Superior temporal gyrus (tissue), 1 donor: ENCODE results near the gene GIT1.

ENCODE experiments used
- DNase-seq: peaks from one replicate; pipeline ENCODE4 v3.0.0-alpha.2; 2016; ENCODE audit errors: extremely low spot score

GIT1 gene, protein sequence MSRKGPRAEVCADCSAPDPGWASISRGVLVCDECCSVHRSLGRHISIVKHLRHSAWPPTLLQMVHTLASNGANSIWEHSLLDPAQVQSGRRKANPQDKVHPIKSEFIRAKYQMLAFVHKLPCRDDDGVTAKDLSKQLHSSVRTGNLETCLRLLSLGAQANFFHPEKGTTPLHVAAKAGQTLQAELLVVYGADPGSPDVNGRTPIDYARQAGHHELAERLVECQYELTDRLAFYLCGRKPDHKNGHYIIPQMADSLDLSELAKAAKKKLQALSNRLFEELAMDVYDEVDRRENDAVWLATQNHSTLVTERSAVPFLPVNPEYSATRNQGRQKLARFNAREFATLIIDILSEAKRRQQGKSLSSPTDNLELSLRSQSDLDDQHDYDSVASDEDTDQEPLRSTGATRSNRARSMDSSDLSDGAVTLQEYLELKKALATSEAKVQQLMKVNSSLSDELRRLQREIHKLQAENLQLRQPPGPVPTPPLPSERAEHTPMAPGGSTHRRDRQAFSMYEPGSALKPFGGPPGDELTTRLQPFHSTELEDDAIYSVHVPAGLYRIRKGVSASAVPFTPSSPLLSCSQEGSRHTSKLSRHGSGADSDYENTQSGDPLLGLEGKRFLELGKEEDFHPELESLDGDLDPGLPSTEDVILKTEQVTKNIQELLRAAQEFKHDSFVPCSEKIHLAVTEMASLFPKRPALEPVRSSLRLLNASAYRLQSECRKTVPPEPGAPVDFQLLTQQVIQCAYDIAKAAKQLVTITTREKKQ

DNA sequence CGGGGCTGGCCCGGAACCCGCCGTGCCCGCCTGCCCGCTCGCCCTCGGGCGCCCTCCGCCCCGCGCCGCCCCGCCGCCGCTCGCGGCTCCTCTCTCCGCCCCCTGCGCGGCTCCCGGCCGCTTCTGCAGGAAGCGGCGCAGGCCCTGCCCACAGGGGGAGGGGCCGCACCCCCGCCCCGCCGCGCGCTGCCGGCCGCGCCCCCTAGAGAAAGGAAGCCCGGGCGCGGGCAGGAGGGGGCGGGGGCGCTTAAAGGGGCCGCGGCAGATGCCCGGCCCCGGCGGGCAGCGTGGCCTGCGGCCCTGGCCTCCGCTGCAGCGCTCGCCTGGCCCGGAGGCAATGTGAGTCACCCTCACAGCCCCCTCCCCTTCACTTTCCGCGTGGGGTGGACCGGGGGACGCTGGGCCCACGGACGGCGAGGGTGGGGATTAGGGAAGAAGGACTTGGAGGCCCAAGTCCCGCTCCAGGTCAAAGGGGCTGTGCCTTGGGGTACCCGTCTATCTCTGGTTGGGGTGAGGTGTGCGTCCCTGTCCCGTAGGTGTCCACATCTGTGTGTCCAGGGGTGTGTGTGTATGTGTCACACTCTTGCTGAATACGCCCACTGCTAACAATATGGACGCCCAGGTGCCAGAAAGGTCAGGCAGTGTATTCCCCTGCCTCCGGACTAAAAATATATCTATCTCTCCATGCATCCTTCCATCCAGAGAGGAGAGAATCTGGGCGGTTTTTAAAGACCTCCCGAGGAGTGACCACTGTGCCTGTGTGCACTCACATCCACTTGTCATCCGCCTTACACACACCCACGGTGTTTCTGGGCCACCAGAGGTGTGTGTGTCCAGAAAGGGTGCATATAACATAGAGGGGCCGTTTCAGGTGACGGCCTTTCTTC, at the start of gene GIT1:
GIT1 (minus strand) TSS at position 125 of the 887 bp plus-strand sequence. CDS start 270 bp downstream, outside the sequence.
- DNase-seq = peak; percentile 81

DNA sequence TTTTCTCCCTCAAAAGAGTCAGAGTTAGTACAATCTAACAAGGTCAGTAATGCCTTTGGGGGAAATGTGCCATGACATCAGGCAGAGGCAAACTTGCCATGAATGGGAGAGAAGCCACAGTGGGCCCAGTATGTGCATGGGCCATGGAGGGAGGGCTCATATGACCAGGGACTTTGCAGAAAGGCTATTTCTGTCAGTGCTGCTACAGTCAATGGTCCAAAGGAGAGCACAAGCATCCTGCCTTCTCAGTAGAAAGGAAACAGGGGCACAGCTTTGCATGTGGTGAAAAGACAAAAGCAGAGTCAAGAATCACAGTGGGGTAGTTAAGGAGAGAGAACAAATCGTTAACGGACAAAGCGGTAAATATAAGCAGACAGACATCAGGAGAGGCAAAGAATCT, 44.4 kb upstream of the GIT1 start:
- DNase-seq = no peak

DNA sequence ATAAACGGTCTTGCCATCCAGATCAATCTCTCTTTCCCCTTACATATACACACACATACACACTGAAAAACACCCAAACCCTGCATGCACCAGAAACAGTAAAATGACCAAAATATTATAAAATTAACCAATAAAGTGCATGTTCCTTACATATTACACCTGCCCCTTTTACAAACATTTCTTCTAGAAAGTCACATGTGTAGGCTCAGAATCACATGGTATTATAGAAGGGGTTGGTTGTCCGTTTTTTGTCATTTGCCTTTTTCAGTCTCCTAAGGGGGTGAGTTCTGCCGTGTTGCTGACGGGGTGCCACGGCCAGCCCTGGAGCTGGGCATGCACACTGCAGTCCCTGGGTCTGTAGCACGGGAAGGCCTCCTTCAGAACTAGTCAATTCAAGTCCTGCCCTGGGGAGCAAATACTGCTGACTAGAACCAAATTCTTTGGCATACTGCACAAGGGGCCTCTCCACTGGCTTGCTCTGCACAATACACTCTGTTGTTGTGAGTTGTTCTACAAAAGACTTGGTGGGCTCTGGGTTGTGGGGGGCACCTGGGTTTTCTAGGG, 41.3 kb upstream of the GIT1 start:
- no peak for DNase-seq

DNA sequence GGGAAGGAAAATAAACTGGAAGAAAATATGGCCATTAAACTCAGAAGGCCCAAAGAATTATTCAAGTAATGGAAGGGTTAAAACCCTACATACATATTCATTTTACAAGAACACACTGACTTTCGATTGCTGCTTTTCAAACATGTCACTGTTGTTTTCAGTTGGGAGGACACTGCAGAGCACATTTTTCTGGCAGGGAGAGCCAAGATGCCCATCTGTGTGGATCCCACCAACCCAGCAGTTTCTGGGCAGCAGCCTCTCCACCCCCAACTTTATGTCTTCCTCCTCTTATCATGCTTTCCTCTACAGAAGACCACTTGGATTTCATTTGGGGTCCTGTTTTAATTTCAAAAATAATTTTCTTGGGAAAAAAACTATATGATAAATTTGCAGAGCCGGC, 40.4 kb upstream of the GIT1 start:
- no peak for DNase-seq

DNA sequence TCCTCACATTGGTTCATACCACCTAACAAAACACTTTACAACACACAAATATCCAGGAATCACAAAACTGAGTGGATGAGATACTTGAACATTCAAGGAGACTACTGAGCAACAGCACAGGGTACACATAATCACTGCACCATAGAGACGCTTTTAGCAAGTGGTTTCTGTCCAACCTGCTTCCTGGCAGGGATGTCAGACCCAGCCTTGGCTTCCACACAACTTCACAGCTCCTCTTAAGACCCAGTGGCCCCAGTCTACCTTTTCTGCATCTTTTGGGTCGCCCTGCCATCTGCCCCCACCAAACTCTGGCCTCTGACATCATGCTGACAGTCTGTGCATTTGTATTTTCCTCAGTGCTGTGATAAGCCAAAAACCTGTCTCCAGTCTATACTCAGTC, 39.2 kb upstream of the GIT1 start:
- DNase-seq = no peak

DNA sequence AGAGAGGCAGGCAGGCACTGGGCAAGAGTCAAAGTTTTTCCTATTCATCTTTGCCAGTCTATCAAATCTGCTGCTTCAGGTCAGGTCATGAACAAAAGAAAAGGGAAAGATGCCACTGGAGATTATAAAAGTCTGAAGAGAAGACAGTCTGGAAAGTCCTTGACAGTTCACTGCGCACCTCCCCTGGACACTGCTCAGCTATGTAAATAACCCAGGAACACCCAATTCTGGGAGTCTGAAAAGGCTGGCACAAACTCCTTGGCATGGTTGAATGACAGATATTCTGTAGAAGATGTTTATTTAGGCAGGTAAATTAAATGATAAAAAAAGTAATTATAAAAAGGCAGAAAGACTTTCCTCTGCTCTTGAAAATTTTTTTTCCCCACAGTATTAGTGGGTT, 38.5 kb upstream of the GIT1 start:
- no peak for DNase-seq

DNA sequence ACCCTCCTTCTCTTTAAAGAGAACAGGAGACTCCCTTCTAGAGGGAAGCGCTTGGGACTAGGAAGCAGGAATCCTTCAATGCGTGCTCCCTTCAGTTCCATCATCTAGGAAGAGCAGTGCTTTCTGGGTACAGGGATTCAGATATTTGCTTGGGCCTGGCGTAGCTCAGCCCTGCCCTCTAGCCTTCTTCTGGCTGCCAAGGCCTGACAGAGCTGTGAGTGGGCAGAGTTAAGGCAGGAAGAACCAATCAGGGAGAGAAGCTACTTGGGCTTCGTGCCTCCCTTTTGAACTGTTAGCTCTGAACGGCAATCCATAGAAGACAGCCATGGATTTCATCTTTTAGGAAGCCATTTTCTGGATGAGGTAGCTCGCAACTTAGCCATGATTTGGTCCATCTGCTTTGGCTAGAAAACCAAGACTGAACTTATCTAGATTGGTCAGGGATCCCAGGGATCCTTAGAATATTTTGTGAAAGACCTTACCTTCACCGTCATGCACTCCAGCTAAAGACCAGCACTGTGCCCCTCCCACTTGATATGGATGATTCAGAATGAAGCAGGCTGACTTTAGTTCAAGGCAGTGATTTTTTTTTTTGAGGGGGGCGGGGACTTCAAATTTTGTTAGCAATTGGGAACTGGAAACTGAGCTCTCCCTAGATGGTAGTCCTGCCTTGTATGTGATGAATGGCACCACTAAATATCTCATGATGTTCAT, 35.7 kb upstream of the GIT1 start:
- peak; percentile 83 for DNase-seq

DNA sequence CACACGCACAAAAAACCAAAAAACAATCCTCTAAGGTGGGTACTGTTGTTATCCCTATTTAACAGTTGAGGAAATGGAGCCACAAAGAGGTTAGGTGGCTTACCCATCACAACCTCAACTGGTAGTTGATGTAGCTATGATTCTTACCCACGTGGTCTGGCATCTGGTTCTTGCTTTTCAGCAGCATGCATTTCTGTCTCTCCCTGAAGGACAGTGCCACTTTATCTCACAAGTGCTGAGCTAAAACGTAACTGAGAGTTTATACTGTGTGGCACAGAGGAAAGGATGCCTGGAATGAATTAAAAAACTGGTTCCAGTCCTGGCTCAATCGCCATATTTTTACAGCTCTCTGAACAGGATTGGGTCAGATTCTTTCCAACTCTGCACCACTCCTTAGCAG, 35.1 kb upstream of the GIT1 start:
- peak; percentile 27 for DNase-seq

DNA sequence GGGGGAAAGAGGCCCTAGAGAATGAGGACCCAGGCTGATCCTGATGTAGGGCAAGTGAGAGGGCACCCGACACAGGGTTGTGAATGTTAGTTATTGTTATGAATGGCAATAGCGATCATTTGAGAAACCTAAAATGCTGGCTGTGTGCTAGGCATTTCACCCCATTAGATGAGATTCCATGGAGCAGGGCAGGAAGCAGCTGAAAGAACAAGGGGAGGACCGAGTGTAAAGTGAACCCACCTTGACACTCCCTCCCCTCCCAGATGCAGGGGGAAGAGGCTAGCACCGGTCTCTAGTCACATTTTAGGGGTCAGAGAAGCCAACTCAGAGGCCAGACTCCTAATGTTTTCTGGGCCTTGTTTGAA, 33.8 kb upstream of the GIT1 start:
- DNase-seq = no peak

DNA sequence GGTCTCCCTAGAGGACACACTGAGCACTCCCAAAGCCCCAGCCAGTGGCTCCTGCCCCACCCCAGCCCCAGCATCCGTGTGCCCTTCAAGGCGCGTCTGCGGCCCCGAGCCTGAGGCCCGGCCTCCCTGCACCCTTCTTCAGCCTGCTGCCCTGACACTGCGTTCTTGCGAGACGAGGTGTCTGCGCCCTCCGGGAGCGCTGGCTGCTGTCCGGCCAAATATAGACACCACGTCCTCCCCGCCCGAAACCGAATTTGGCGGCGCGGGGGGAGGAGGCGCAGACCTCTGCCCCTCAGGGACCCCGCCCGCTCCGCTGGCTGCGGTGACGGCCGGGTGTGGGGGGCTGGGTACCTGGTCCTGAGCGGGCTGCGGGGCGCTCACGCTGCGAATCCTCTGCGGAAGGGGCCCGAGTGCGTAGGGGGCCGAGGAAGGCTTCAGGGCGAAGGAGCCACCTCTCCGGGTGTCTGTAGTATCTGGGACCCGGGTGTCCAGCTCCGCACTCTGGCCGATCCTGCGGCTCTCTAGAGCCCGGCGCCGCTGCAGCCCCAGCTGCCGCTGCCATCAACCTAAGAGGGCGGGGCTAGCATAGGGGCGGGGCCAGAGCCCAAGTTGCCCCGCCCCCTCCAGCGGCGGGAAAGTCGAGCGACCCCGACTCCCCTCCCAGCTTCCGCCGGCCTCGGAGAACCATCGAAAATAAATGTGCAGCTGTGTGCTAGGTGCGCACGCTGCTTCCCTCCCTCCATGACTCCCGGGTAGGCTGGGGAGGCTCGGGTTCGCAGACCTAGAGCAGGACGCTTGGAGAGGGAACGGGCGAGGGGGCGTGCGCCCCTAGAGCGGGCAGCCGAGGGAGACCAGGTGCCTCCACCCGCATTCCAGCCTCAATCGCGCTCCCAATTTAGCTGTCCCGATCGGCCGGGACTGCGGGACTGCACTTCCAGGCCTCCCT, 33.2 kb upstream of the GIT1 start, which contains the start of gene CORO6:
CORO6 (minus strand) TSS at position 576 of the 946 bp plus-strand sequence. CDS start 1,491 bp downstream, outside the sequence.
- DNase-seq = no peak

DNA sequence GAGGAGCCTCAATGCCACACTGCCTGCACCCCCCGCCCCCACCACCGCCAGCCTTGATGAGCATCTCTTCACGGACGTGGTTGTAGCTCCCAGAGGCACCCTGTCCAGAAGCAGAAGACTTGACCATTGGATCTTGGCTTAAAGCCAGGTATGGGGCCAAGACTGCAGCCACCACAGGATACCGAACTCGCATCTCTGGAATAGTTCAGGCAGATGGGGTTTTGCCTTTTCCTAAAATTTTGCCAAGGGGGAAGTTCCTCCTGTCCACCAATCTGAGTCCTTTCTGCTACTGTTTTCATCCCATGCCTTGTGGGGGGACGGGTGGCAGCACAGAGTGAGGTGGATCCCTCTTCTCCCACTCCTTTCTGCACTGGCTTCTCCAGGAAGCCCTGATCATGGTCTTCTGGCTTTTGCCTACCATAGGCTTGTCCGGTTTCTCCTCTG, 32.3 kb upstream of the GIT1 start:
- no peak for DNase-seq

DNA sequence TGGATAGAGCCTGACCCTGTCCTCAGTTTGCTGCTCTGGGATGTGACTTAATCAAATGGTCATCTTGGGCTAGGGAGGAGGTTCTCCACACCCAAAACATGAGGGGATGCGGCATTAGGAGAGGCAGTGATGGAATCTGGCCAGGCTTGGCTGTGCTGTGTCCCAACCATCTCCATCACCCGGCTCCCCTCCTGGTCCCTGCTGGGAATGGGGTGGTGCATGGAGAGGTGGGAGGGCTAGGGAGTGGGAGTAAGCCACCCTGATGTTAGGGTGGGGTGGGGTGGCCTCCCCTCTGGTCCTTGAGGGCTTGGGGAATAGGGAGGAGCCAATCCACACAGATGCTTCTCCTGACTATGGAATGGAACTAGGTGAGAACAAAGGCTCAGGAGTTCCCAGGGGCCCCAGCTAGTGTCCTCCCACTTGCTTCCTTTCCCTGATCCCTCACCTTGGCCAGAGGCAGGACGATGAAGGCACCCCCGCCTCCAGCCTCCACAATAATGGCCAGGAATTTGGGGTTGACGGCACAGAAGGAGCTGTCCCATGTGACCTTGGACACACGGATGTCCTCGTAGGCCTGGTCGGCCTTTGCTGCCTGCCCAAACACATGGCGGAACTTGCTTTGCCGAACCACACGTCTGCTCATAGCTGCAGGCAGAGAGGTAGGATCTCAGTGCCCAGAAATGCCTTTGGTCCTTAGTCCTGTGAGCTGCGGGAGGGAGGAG, 31.5 kb upstream of the GIT1 start:
- DNase-seq = no peak

DNA sequence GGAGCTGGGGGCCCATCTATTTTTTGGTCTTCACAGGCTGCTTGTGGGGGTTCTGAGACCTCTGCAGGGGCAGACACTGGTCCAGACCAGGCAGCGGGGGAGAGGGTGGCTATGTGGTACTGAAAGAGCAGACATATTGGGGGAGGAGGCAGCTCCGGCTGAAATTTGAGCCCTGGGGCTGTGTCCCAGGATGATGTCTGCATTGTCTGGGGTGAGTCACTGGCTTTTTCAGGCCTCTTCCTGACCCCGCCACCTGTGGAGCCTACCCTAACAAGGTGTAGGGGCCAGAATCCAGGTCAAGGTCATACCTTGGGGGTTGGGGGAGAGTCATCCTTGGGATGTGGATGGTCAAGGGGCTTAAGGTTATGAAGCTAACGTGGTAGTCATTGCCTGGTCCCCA, 30.8 kb upstream of the GIT1 start:
- no peak for DNase-seq

DNA sequence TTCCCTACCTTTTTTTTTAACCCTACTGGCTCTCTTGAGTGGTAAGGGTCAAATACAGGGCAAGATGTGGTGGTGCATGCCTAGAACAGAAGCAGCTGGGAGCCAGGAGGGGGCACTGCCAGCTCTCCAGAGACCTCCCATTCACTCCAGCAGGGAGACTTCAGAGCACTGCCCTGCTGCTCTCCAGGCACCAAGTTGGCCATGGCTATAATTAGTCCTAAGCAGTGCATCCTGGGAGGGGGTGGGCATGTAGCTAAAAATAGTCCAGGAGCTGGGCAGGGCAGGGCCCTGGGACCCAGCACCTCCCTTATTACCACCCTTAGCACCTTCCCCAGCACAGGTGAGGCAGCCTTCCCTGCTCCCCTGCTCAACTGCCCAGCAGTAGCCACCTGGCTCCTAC, 29.8 kb upstream of the GIT1 start:
- DNase-seq = no peak

DNA sequence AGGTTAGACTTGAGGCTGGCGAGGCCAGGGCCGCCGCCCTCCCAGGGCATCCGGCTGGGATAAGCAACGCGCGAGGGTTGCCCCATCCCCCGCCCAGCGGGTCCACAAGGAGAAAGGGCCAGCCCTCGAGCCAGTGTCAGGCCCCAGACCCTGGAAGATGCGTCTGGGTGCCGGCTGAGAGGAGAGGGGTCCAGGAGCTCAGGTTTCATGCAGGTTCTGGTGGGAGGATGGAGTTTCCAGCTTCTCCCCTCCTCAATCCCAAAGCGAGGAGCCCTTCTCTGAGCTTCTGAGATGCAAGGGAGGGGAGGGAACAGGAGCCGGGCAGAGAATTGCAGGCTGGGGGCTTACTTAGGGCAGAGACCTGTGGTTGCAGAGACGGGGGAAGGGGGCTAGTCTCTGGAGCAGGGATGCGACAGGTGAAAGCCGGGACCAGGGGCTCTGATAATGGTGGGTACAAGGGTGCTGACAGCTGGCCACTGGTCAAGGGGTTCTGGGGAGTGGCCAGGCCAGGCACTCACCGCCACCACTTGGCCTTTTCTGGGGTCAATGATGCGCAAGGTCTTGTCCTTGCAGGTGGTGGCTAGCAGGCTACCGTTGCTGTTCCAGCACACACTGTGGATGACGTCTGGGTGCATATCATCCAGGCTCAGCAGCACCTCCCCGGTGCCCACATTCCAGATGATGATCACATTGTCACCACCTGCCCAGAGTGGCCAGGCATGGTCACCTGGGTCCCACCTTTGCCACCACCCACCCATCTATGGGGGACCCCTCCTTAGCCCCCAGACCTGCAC, 29.0 kb upstream of the GIT1 start:
- DNase-seq = no peak

DNA sequence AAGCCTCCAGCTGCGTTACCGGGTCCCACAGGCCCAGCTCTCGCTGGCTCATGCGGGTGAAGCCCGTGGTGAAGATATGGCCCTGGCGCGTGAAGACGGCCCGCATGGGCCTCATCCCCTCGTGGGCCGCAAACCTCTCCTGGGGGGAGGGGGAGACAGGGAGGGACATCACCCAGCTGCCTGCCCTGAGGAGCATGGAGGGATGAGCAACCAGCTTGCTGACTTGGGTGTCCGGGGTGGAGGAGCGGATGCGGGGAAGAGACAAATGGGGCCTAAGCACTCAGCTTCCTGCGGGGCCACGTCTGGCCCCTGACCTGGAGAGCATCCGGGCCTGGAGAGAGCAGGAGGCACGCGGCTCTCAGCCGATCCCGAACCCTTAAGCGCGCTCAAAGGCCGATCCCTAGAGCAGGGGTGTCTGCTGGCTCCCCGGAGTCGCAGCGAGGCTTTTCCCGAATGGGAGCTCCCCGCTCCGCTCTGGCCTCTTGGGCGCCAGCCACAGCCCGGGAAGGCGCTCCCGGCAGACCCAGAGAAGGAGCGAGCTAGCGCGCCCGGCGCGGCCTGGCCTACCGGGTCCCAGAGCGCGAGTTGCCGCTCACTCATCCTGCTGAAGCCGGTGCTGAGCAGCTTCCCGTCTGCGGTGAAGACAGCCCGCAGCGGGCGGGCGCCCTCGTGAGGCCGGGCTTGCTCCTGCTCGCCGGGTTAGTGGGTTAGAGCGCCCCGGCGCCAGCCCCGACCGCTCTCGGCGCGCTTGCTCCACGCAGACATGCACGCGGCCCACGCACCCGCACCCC, 28.2 kb upstream of the GIT1 start:
- DNase-seq = no peak

DNA sequence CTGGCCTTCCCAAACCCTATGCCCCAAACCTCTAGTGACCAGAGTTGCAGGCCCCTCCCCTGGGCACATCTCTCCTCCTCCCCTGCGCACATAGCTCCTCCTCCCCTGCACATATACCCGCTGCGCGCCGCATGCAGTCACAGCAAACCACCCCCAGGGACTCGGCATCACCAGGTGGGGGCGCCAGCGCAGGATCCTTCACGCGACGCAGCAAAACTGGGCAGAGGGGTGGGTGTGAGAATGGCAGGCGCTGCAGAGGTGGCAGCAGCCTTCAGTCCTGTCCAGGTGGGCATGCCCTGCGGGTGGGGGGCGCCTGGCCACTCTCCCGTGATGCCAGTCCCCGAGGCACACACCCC, 27.7 kb upstream of the GIT1 start:
- peak; percentile 86 for DNase-seq
